PC-3 (cell line): ENCODE data around the gene DTL. TPM values are rescaled to one million over a fixed set of nuclear protein-coding genes. Genes with fewer than 3 reads are reported as not detected.

Source experiments
- ATAC-seq: fragments of 200-7000 bp; cut with Tn5 transposase; 2 replicates; pipeline ENCODE4 v1.9.1; 2020; ENCODE audit warnings: mild to moderate bottlenecking, moderate library complexity
- BruUV-seq: library from RNA; stranded (reverse); fragments of 400-500 nt; replicated peaks from 2 replicates; lab custom pipeline; 2021; lab: Mats Ljungman, UMichigan
- CTCF ChIA-PET: fragments of 300-600 bp; sonication (Branson Sonifier 250); formaldehyde crosslinking; loops from one replicate; lab custom pipeline; 2022; ENCODE audit warnings: antibody characterized with exemption; lab: Charles Lee
- POLR2A ChIA-PET: fragments of 300-600 bp; sonication (Branson Sonifier 250); formaldehyde crosslinking; loops from one replicate; lab custom pipeline; 2022; ENCODE audit warnings: antibody characterized with exemption; ENCODE audit not compliant: unreplicated experiment; lab: Charles Lee
- DNase-seq: peaks from one replicate; pipeline ENCODE4 v3.0.0-alpha.2; 2015
- H2AFZ ChIP-seq: fragments of 300-600 bp; sonication (generic); 2 replicates; pipeline ENCODE4 v1.6.0; 2016; ENCODE audit warnings: antibody characterized with exemption, low read length
- H3F3A ChIP-seq: fragments of 300-600 bp; sonication (generic); one replicate; pipeline ENCODE4 v1.6.0; 2017; ENCODE audit warnings: antibody characterized with exemption, low read length, control low read depth, mild to moderate bottlenecking; ENCODE audit not compliant: unreplicated experiment
- H3K27ac ChIP-seq: fragments of 300-600 bp; sonication (generic); 2 replicates; pipeline ENCODE4 v1.5.1; 2016; ENCODE audit warnings: mild to moderate bottlenecking, low read length
- H3K27me3 ChIP-seq: fragments of 300-600 bp; sonication (generic); 2 replicates; pipeline ENCODE4 v1.6.1; 2016; ENCODE audit warnings: low read length, mixed read lengths
- H3K36me3 ChIP-seq: fragments of 300-600 bp; sonication (generic); 2 replicates; pipeline ENCODE4 v1.6.1; 2016; ENCODE audit warnings: low read depth, mixed run types, low read length, mixed read lengths
- H3K4me1 ChIP-seq: fragments of 300-600 bp; sonication (generic); 2 replicates; pipeline ENCODE4 v1.5.1; 2016; ENCODE audit warnings: low read length; ENCODE audit not compliant: insufficient read depth
- H3K4me2 ChIP-seq: fragments of 300-600 bp; sonication (generic); 2 replicates; pipeline ENCODE4 v1.6.0; 2016; ENCODE audit warnings: low read length
- H3K4me3 ChIP-seq: fragments of 300-600 bp; sonication (generic); 2 replicates; pipeline ENCODE4 v1.5.1; 2016; ENCODE audit warnings: mild to moderate bottlenecking, low read length, mixed read lengths
- H3K79me2 ChIP-seq: fragments of 300-600 bp; sonication (generic); 2 replicates; pipeline ENCODE4 v1.6.1; 2017; ENCODE audit warnings: low read length, mixed read lengths
- H3K9ac ChIP-seq: fragments of 300-600 bp; sonication (generic); 2 replicates; pipeline ENCODE4 v1.6.0; 2016; ENCODE audit warnings: mild to moderate bottlenecking, low read length
- H3K9me2 ChIP-seq: fragments of 300-600 bp; sonication (generic); replicated peaks from 2 replicates; pipeline ENCODE4 v1.6.1; 2016; ENCODE audit warnings: mixed run types, low read length, mixed read lengths
- H3K9me3 ChIP-seq: fragments of 300-600 bp; sonication (generic); 2 replicates; pipeline ENCODE4 v1.6.1; 2016; ENCODE audit warnings: low read length, mixed read lengths
- H4K20me1 ChIP-seq: fragments of 300-600 bp; sonication (generic); 2 replicates; pipeline ENCODE4 v1.6.1; 2016; ENCODE audit warnings: low read length, mixed read lengths
- CTCF ChIP-seq: fragments of 300-600 bp; sonication (generic); conservative IDR thresholded peaks from 2 replicates; pipeline ENCODE4 v1.5.1; 2017; ENCODE audit warnings: antibody characterized with exemption, low read depth, mild to moderate bottlenecking, low read length
- EZH2 ChIP-seq: fragments of 300-600 bp; sonication (generic); IDR thresholded peaks from one replicate; pipeline ENCODE4 v1.6.1; 2017; ENCODE audit warnings: antibody characterized with exemption, mild to moderate bottlenecking, low read length; ENCODE audit not compliant: unreplicated experiment
- EZH2phosphoT487 ChIP-seq: fragments of 300-600 bp; sonication (generic); IDR thresholded peaks from 2 replicates; pipeline ENCODE4 v1.6.1; 2018; ENCODE audit warnings: mild to moderate bottlenecking, antibody characterized with exemption, low read length, borderline replicate concordance
- intact Hi-C: fragments of 100-400 bp; cut with micrococcal nuclease; formaldehyde crosslinking; loops from 2 replicates; pipeline ENCODE4 v1.9.0; 2023
- total RNA-seq: library from RNA; depleted of rRNA; stranded (reverse); fragments of >200 nt; gene quantifications from 2 replicates; pipeline ENCODE4 v1.2.3, GENCODE V29; 2014

Gene DTL
- total RNA-seq, 1 experiment from 2014 or later: 65.0 TPM

GRCh38 chr1:212062832-212063438 lies 27.4 kb downstream of the DTL start:
- H3K79me2 ChIP-seq: no peaks in the 10 kb centered on the region
- H3K9ac ChIP-seq: no peak overlapping the region
- H3K4me2 ChIP-seq: no peak overlapping the region
- no peaks in the 10 kb centered on the region for H3K27me3 ChIP-seq
- H3K4me1 ChIP-seq: peaks cover 18% of the 10 kb centered on the region
- ChIA-PET CTCF (interaction anchor here (0.7 to 1.5 kb wide), 5 partner anchors 27 to 602 kb away, joined by 3 to 6 read pairs (median 4); partner anchors contain the start of genes DTL and INTS7), POLR2A (no interaction called here)
- TF ChIP-seq EZH2phosphoT487 (no peak), CTCF (peak; percentile 96)
- H4K20me1 ChIP-seq: 0 out of 2 replicates have a peak, but pooled peaks cover 10% of the 10 kb centered on the region
- no peak overlapping the region for H3K4me3 ChIP-seq
- no peak overlapping the region for H3K27ac ChIP-seq
- intact Hi-C loops: loop anchor here (1.0 to 2.0 kb wide), 3 partner anchors 50 to 393 kb away; no protein-coding TSS in a partner anchor
- H2AFZ ChIP-seq: no peak overlapping the region
- ATAC-seq (peak; percentile 79), DNase-seq (peak; percentile 73)
- no peaks in the 10 kb centered on the region for H3K9me3 ChIP-seq
- peaks cover 35% of the 10 kb centered on the region for H3K36me3 ChIP-seq
- no TSS peak for BruUV-seq
- peaks cover 10% of the 10 kb centered on the region for H3F3A ChIP-seq
- no peaks in the 10 kb centered on the region for H3K9me2 ChIP-seq

- no peak overlapping the region for H3K27ac ChIP-seq
- ATAC-seq (no peak), DNase-seq (no peak)
- H3K4me3 ChIP-seq: no peak overlapping the region
- H3K4me1 ChIP-seq: no peaks in the 10 kb centered on the region
- no peak overlapping the region for H3K9ac ChIP-seq
- intact Hi-C loops: no loop called here
- no peaks in the 10 kb centered on the region for H3K9me3 ChIP-seq
- H3K27me3 ChIP-seq: no peaks in the 10 kb centered on the region
- H4K20me1 ChIP-seq: no peaks in the 10 kb centered on the region
- POLR2A ChIA-PET: no interaction called here
- H3K79me2 ChIP-seq: no peaks in the 10 kb centered on the region
- CTCF ChIA-PET: no interaction called here
- no peaks in the 10 kb centered on the region for H3F3A ChIP-seq
- H3K36me3 ChIP-seq: peaks cover 68% of the 10 kb centered on the region
- H2AFZ ChIP-seq: no peak overlapping the region
- H3K4me2 ChIP-seq: no peak overlapping the region
- H3K9me2 ChIP-seq: no peaks in the 10 kb centered on the region
- no TSS peak for BruUV-seq
- no peak for TF ChIP-seq EZH2phosphoT487
- no peak for TF ChIP-seq CTCF
- no peak for TF ChIP-seq EZH2
Measured at GRCh38 chr1:212067787-212068186, 32.2 kb downstream of the DTL start.
